KMS-11 (cell line): ENCODE measurements around the gene TCF7L2.

Experiments used
- H2AFZ ChIP-seq: fragments of 200-600 bp; sonication (generic); 2 replicates; pipeline ENCODE4 v1.6.1; 2016; ENCODE audit warnings: antibody characterized with exemption, mixed run types, low read depth
- H3K27ac ChIP-seq: fragments of 200-600 bp; sonication (generic); 2 replicates; pipeline ENCODE4 v1.6.1; 2016; ENCODE audit warnings: mild to moderate bottlenecking, mixed run types
- H3K27me3 ChIP-seq: fragments of 200-600 bp; sonication (generic); 2 replicates; pipeline ENCODE4 v1.6.1; 2017; ENCODE audit warnings: mild to moderate bottlenecking, low read depth, mixed run types, moderate library complexity; ENCODE audit not compliant: insufficient read depth
- H3K36me3 ChIP-seq: fragments of 200-600 bp; sonication (generic); 2 replicates; pipeline ENCODE4 v1.6.1; 2017; ENCODE audit warnings: mild to moderate bottlenecking, mixed run types; ENCODE audit not compliant: insufficient read depth
- H3K4me1 ChIP-seq: fragments of 200-600 bp; sonication (generic); 2 replicates; pipeline ENCODE4 v1.6.1; 2016; ENCODE audit warnings: mild to moderate bottlenecking, low read depth, mixed run types; ENCODE audit not compliant: poor library complexity, severe bottlenecking
- H3K4me2 ChIP-seq: fragments of 200-600 bp; sonication (generic); 2 replicates; pipeline ENCODE4 v1.7.0; 2016; ENCODE audit warnings: mild to moderate bottlenecking, mixed run types
- H3K4me3 ChIP-seq: fragments of 200-600 bp; sonication (generic); IDR thresholded peaks from 2 replicates; pipeline ENCODE4 v1.6.1; 2017; ENCODE audit warnings: low read depth, low read length, mixed read lengths; ENCODE audit not compliant: insufficient read depth
- H3K79me2 ChIP-seq: fragments of 200-600 bp; sonication (generic); 2 replicates; pipeline ENCODE4 v1.6.1; 2016; ENCODE audit warnings: low read depth, mixed run types; ENCODE audit not compliant: insufficient read depth
- H3K9ac ChIP-seq: fragments of 200-600 bp; sonication (generic); 2 replicates; pipeline ENCODE4 v1.6.1; 2016; ENCODE audit warnings: mild to moderate bottlenecking, mixed run types
- H4K20me1 ChIP-seq: fragments of 200-600 bp; sonication (generic); 2 replicates; pipeline ENCODE4 v1.6.1; 2016; ENCODE audit warnings: mild to moderate bottlenecking, mixed run types; ENCODE audit not compliant: insufficient read depth
- CTCF ChIP-seq: fragments of 200-600 bp; sonication (generic); conservative IDR thresholded peaks from 2 replicates; pipeline ENCODE4 v1.6.1; 2017; ENCODE audit warnings: low read depth, mild to moderate bottlenecking, antibody characterized with exemption, low read length, moderate library complexity, mixed read lengths

Gene TCF7L2

GRCh38 chr10:113097036-113097435 is 147.0 kb downstream of the TCF7L2 start:
- Histone ChIP-seq H3K9ac (no peak overlapping the region), H3K4me3 (no peak overlapping the region), H3K79me2 (no peaks in the 10 kb centered on the region), H2AFZ (no peak overlapping the region), H3K4me1 (no peaks in the 10 kb centered on the region), H3K36me3 (no peaks in the 10 kb centered on the region), H3K27me3 (no peaks in the 10 kb centered on the region), H3K4me2 (no peak overlapping the region), H3K27ac (no peak overlapping the region), H4K20me1 (no peaks in the 10 kb centered on the region)
- no peak for TF ChIP-seq CTCF

DNA sequence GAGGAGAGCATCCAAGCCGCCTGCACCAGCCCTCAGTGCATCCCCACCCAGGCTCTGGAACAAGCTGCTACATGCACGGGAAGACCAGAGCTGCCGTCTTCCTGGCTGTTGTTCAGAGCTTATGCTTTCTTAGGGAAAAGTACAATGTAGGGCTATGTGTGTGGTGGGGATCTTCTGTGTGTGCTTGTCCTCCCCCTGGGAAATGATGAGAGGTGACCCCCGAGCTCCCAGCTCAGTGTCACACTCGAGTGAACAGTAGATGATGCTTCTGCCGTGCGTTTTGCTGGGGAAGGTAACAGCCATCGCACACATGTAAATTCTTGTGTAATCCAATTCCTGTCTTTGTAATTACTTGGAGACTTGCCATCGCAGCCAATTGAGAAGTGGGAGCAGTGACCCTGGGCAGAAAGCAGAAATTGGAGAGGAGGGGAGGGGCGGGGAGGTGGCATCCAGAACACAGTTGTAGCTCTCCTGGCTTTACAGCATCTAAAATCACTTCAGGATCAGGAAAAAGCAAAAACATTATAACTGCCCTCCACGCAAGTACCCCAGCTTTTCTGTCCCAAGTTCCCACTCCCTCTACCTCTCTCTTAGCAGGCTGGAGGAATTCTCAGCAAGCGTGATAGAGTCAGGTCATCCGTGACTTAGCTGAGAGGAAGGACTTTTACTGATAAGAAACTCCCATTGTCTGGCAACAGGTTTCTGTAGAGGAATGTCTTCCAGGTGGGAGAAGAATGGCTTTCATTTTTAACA is 149.6 kb downstream of the TCF7L2 start:
- Histone ChIP-seq H2AFZ (no peak overlapping the region), H3K4me1 (no peaks in the 10 kb centered on the region), H3K4me3 (no peak overlapping the region), H3K79me2 (no peaks in the 10 kb centered on the region), H4K20me1 (no peaks in the 10 kb centered on the region), H3K4me2 (no peak overlapping the region), H3K27me3 (no peaks in the 10 kb centered on the region), H3K9ac (no peak overlapping the region), H3K27ac (no peak overlapping the region), H3K36me3 (no peaks in the 10 kb centered on the region)
- TF ChIP-seq CTCF: no peak

DNA sequence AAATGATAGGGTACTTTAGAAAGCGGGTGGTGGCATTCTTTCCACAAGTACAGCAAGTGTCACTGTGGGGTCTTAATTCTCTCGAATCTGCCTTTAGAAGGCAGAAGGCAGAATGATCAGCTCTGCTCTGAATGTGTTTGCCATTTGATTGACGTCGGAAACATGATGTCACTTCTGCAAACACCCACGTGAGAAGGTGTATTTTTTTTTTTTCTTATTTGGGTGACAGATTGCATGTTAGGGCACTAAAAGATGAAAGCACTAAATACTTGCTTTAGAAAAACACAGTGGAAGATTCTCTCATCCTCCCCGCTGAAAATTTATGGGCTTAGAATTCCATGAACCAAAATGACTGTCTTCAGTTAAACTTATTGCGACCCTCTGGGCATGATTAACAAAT is 150.2 kb downstream of the TCF7L2 start:
- Histone ChIP-seq H3K9ac (no peak overlapping the region), H3K27ac (no peak overlapping the region), H3K79me2 (no peaks in the 10 kb centered on the region), H3K36me3 (no peaks in the 10 kb centered on the region), H3K27me3 (no peaks in the 10 kb centered on the region), H3K4me2 (no peak overlapping the region), H2AFZ (no peak overlapping the region), H3K4me3 (no peak overlapping the region), H3K4me1 (no peaks in the 10 kb centered on the region), H4K20me1 (no peaks in the 10 kb centered on the region)
- no peak for TF ChIP-seq CTCF

- Histone ChIP-seq H2AFZ (no peak overlapping the region), H3K36me3 (no peaks in the 10 kb centered on the region), H3K27ac (no peak overlapping the region), H3K4me2 (no peak overlapping the region), H3K4me3 (no peak overlapping the region), H3K9ac (no peak overlapping the region), H3K79me2 (no peaks in the 10 kb centered on the region), H3K4me1 (no peaks in the 10 kb centered on the region), H3K27me3 (no peaks in the 10 kb centered on the region), H4K20me1 (no peaks in the 10 kb centered on the region)
- no peak for TF ChIP-seq CTCF
Measured at GRCh38 chr10:113103131-113103840, 153.2 kb downstream of the TCF7L2 start.
